ENCODE results near the gene RALGAPA2.

- TF ChIP-seq POLR2A (IDR thresholded peaks at IDR 0.05) (no peak), CTCF (IDR thresholded peaks at IDR 0.05) (no peak)
Observed at GRCh38 chr20:20411836-20412235, 300.6 kb downstream of the RALGAPA2 start.

Data from tibial nerve (tissue), 3 donors.